PC-9 (cell line): ENCODE data around the gene CDC5L. TPM values are rescaled to one million over a fixed set of nuclear protein-coding genes. Genes with fewer than 3 reads are reported as not detected.

Experiments used
- BruUV-seq: library from RNA; stranded (reverse); fragments of 400-500 nt; replicated peaks from 2 replicates; lab custom pipeline; 2021; lab: Mats Ljungman, UMichigan
- CTCF ChIA-PET: fragments of 300-600 bp; sonication (Branson Sonifier 250); formaldehyde crosslinking; loops from one replicate; lab custom pipeline; 2022; ENCODE audit warnings: antibody characterized with exemption; lab: Charles Lee
- POLR2A ChIA-PET: fragments of 300-600 bp; sonication (Branson Sonifier 250); formaldehyde crosslinking; loops from one replicate; lab custom pipeline; 2022; ENCODE audit warnings: antibody characterized with exemption; ENCODE audit not compliant: unreplicated experiment; lab: Charles Lee
- DNase-seq, 2 experiments: peaks; one replicate each; pipeline versions ENCODE4 v3.0.0 to v3.0.0-alpha.2; 2015 to 2022; ENCODE audit warnings: mixed read lengths in 1 of 2
- H2AFZ ChIP-seq: fragments of 200-600 bp; sonication (generic); 2 replicates; pipeline ENCODE4 v1.8.1; 2017; ENCODE audit warnings: antibody characterized with exemption
- H3F3A ChIP-seq: fragments of 200-600 bp; sonication (generic); 2 replicates; pipeline ENCODE4 v1.8.1; 2017; ENCODE audit warnings: antibody characterized with exemption, mild to moderate bottlenecking, low read depth; ENCODE audit not compliant: insufficient read depth
- H3K27ac ChIP-seq: fragments of 200-600 bp; sonication (generic); 2 replicates; pipeline ENCODE4 v1.6.1; 2016; ENCODE audit warnings: mixed run types
- H3K27me3 ChIP-seq: fragments of 200-600 bp; sonication (generic); 2 replicates; pipeline ENCODE4 v1.6.1; 2016; ENCODE audit warnings: low read depth, mixed run types; ENCODE audit not compliant: insufficient read depth
- H3K36me3 ChIP-seq: fragments of 200-600 bp; sonication (generic); 2 replicates; pipeline ENCODE4 v1.6.1; 2016; ENCODE audit warnings: low read depth, mixed run types
- H3K4me1 ChIP-seq: fragments of 200-600 bp; sonication (generic); replicated peaks from 2 replicates; pipeline ENCODE4 v1.6.1; 2016; ENCODE audit warnings: mixed run types; ENCODE audit not compliant: insufficient read depth
- H3K4me2 ChIP-seq: fragments of 200-600 bp; sonication (generic); 2 replicates; pipeline ENCODE4 v1.6.1; 2017; ENCODE audit warnings: mixed run types
- H3K4me3 ChIP-seq: fragments of 200-600 bp; sonication (generic); 2 replicates; pipeline ENCODE4 v1.6.1; 2016; ENCODE audit warnings: mixed run types
- H3K79me2 ChIP-seq: fragments of 200-600 bp; sonication (generic); 2 replicates; pipeline ENCODE4 v1.6.1; 2017; ENCODE audit warnings: low read depth, mixed run types
- H3K9me2 ChIP-seq: fragments of 200-600 bp; sonication (generic); 2 replicates; pipeline ENCODE4 v1.8.1; 2017; ENCODE audit warnings: mild to moderate bottlenecking; ENCODE audit not compliant: insufficient read depth
- H3K9me3 ChIP-seq: fragments of 200-600 bp; sonication (generic); 2 replicates; pipeline ENCODE4 v1.8.1; 2016; ENCODE audit warnings: low read depth; ENCODE audit not compliant: insufficient read depth
- H4K20me1 ChIP-seq: fragments of 200-600 bp; sonication (generic); 2 replicates; pipeline ENCODE4 v1.8.1; 2017; ENCODE audit not compliant: insufficient read depth
- EZH2 ChIP-seq: fragments of 200-600 bp; sonication (generic); IDR thresholded peaks from 2 replicates; pipeline ENCODE4 v1.8.0; 2017; ENCODE audit warnings: antibody characterized with exemption, low read depth
- intact Hi-C: fragments of 100-400 bp; cut with micrococcal nuclease; formaldehyde crosslinking; loops from one replicate; pipeline ENCODE4 v1.10.0; 2022; ENCODE audit not compliant: unreplicated experiment
- total RNA-seq: library from RNA; stranded (reverse); gene quantifications from 2 replicates; pipeline ENCODE4 v1.2.3, GENCODE V29; 2021
- TF ChIP-seq, protein P1 (sequence below): fragments of 200-600 bp; sonication (generic); conservative IDR thresholded peaks from 2 replicates; pipeline ENCODE4 v1.6.1; 2017; ENCODE audit warnings: mixed run types, antibody characterized with exemption, mild to moderate bottlenecking, moderate library complexity

The CDC5L gene
- total RNA-seq, 1 experiment from 2014 or later = 24.0 TPM

- BruUV-seq = no TSS peak
- DNase-seq = no peak
- no peak overlapping the region for H3K27ac ChIP-seq
- no peaks in the 10 kb centered on the region for H3K27me3 ChIP-seq
- POLR2A ChIA-PET = no interaction called here
- CTCF ChIA-PET = no interaction called here
- peaks cover 17% of the 10 kb centered on the region for H3F3A ChIP-seq
- 0 out of 2 replicates have a peak, but pooled peaks cover 3% of the 10 kb centered on the region for H3K9me3 ChIP-seq
- no peak overlapping the region for H3K4me3 ChIP-seq
- no peak overlapping the region for H2AFZ ChIP-seq
- intact Hi-C loops = no loop called here
- no peak for TF ChIP-seq EZH2
- TF ChIP-seq, protein P1, sequence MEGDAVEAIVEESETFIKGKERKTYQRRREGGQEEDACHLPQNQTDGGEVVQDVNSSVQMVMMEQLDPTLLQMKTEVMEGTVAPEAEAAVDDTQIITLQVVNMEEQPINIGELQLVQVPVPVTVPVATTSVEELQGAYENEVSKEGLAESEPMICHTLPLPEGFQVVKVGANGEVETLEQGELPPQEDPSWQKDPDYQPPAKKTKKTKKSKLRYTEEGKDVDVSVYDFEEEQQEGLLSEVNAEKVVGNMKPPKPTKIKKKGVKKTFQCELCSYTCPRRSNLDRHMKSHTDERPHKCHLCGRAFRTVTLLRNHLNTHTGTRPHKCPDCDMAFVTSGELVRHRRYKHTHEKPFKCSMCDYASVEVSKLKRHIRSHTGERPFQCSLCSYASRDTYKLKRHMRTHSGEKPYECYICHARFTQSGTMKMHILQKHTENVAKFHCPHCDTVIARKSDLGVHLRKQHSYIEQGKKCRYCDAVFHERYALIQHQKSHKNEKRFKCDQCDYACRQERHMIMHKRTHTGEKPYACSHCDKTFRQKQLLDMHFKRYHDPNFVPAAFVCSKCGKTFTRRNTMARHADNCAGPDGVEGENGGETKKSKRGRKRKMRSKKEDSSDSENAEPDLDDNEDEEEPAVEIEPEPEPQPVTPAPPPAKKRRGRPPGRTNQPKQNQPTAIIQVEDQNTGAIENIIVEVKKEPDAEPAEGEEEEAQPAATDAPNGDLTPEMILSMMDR = no peak
- H3K79me2 ChIP-seq = peaks cover 4% of the 10 kb centered on the region; the same call in 1 of the 2 replicates
- H3K9me2 ChIP-seq = no peaks in the 10 kb centered on the region
- peaks cover 22% of the 10 kb centered on the region for H3K4me1 ChIP-seq
- H4K20me1 ChIP-seq = peaks cover 2% of the 10 kb centered on the region; the same call in 1 of the 2 replicates
- peaks cover 30% of the 10 kb centered on the region for H3K36me3 ChIP-seq
- no peak overlapping the region for H3K4me2 ChIP-seq
Observed at GRCh38 chr6:44442236-44442635, 54.7 kb downstream of the CDC5L start.

DNA sequence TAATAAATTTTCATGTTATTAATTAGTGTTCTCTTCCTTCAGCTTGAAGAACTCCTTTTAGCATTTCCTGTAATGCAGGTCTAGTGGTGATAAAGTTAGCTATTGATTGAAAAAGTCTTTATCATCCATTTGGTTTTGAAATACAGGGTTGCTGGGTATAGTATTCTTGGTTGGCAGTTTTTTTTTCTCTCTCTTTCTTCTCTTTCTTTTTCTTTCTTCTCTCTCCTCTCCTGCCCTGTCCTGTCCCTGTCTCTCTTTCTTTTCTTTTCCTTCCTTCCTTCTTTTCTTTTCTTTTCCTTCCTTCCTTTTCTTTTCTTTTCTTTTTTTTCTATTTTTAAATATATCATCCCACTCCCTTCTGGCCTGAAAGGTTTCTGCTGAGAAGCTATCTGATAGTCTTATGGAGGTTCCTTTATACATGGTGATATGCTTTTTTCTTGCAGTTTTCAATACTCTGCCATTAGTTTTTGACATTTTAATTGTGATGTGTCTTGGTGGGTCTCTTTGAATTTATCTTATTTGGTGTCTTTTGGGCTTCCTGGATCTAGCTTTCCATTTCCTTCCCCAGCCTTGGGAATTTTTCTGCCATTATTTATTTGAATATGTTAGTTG, 55.4 kb downstream of the CDC5L start:
- Histone ChIP-seq H3K27me3 (no peaks in the 10 kb centered on the region), H3K4me2 (no peak overlapping the region), H3K4me1 (peaks cover 24% of the 10 kb centered on the region), H3F3A (peaks cover 17% of the 10 kb centered on the region), H3K9me2 (no peaks in the 10 kb centered on the region), H3K4me3 (no peak overlapping the region), H3K36me3 (peaks cover 35% of the 10 kb centered on the region), H3K27ac (no peak overlapping the region), H2AFZ (no peak overlapping the region), H3K79me2 (peaks cover 4% of the 10 kb centered on the region; the same call in 1 of the 2 replicates), H4K20me1 (no peaks in the 10 kb centered on the region), H3K9me3 (0 out of 2 replicates have a peak, but pooled peaks cover 3% of the 10 kb centered on the region)
- no TSS peak for BruUV-seq
- TF ChIP-seq EZH2 = no peak
- TF ChIP-seq, protein P1 = no peak
- POLR2A ChIA-PET = no interaction called here
- DNase-seq = no peak
- CTCF ChIA-PET = no interaction called here
- intact Hi-C loops = no loop called here

DNA sequence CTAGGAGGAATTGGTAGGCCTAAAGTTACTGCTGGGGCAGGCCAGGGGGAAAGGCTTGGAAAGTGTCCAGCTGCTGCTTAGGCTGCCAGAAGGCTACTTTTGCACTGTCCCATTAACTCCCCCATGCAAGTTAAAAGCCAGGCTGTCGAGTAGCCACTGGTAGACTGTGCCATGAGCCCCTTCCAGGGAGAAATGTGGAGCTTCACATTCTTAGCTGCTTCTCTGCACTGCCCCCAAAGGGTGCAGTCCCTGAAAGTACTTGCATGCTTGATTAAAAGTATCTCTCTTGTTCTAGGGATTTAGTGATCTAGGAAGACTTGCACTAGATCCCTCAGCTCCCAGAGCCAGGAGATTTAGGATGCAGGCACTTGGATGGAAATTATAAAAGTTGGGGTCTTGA, 57.3 kb downstream of the CDC5L start:
- ChIA-PET CTCF (no interaction called here), POLR2A (no interaction called here)
- Histone ChIP-seq H3K9me2 (no peaks in the 10 kb centered on the region), H3K4me3 (no peak overlapping the region), H2AFZ (no peak overlapping the region), H3K27me3 (no peaks in the 10 kb centered on the region), H3K79me2 (peaks cover 4% of the 10 kb centered on the region; the same call in 1 of the 2 replicates), H3K4me1 (peaks cover 24% of the 10 kb centered on the region), H3K4me2 (no peak overlapping the region), H4K20me1 (peaks cover 6% of the 10 kb centered on the region; the same call in 1 of the 2 replicates), H3K9me3 (0 out of 2 replicates have a peak, but pooled peaks cover 3% of the 10 kb centered on the region), H3F3A (peaks cover 17% of the 10 kb centered on the region), H3K36me3 (peaks cover 37% of the 10 kb centered on the region), H3K27ac (no peak overlapping the region)
- no peak for TF ChIP-seq EZH2
- BruUV-seq = no TSS peak
- intact Hi-C loops = no loop called here
- no peak for DNase-seq
